Subcutaneous abdominal adipose tissue (tissue), 5 donors: ENCODE data around the gene MS4A2.
"Not testable (repeated sequence)": the region's sequence is repeated elsewhere in the genome, so short reads cannot be mapped to it uniquely, and the experiment has no call there.

Experiments used
- H3K27ac ChIP-seq: one replicate; pipeline ENCODE4 v1.7.0; 2013; ENCODE audit warnings: low read depth, mild to moderate bottlenecking, inconsistent platforms, low read length, moderate library complexity
- H3K27me3 ChIP-seq, 5 donors: one replicate each; pipeline ENCODE4 v1.7.0; 2013; ENCODE audit warnings: low read length in 5 of 5, inconsistent platforms in 1 of 5; ENCODE audit not compliant: control insufficient read depth in 5 of 5, insufficient read depth in 4 of 5
- H3K36me3 ChIP-seq, 5 donors: one replicate each; pipeline ENCODE4 v1.7.0; 2013; ENCODE audit warnings: low read length in 5 of 5; ENCODE audit not compliant: control insufficient read depth in 5 of 5, insufficient read depth in 5 of 5
- H3K4me1 ChIP-seq, 5 donors: one replicate each; pipeline ENCODE4 v1.7.0; 2013; ENCODE audit warnings: low read length in 5 of 5, mild to moderate bottlenecking in 3 of 5, moderate library complexity in 1 of 5; ENCODE audit not compliant: control insufficient read depth in 5 of 5, insufficient read depth in 5 of 5
- H3K4me3 ChIP-seq, 5 donors: one replicate each; pipeline ENCODE4 v1.7.0; 2013; ENCODE audit warnings: low read length in 5 of 5, low read depth in 1 of 5
- H3K9ac ChIP-seq, 5 donors: one replicate each; pipeline ENCODE4 v1.7.0; 2013; ENCODE audit warnings: low read length in 5 of 5, mild to moderate bottlenecking in 4 of 5, moderate library complexity in 3 of 5
- H3K9me3 ChIP-seq, 5 donors: one replicate each; pipeline ENCODE4 v1.7.0; 2013; ENCODE audit warnings: low read length in 5 of 5; ENCODE audit not compliant: control insufficient read depth in 5 of 5
- donor health status: healthy.
- donor health status: healthy.
- donor health status: healthy.
- donor health status: healthy.
- donor health status: healthy.

Gene MS4A2

DNA sequence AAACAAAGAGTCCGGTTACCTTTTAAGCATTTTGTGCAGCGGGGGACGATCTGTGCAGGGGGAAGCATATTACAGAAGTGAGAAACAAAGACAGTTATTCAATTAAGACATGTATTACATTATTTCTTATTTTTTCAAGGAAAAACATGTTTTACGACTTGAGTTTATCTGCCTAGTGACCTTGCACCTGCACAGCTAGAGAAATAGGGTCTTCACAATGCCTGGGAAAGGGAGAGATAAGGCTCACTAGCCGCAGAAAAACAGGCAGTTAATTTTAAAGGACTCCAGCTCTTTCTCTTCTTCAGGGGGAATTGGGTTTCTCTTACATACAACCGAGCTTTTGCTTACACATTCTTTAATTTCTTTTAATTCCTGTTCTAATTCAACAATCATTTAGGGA lies 16.8 kb upstream of the MS4A2 start:
- not testable (repeated sequence) for H3K9ac ChIP-seq, H3K4me3 ChIP-seq, H3K27ac ChIP-seq, H3K36me3 ChIP-seq, H3K27me3 ChIP-seq, H3K4me1 ChIP-seq, H3K9me3 ChIP-seq

DNA sequence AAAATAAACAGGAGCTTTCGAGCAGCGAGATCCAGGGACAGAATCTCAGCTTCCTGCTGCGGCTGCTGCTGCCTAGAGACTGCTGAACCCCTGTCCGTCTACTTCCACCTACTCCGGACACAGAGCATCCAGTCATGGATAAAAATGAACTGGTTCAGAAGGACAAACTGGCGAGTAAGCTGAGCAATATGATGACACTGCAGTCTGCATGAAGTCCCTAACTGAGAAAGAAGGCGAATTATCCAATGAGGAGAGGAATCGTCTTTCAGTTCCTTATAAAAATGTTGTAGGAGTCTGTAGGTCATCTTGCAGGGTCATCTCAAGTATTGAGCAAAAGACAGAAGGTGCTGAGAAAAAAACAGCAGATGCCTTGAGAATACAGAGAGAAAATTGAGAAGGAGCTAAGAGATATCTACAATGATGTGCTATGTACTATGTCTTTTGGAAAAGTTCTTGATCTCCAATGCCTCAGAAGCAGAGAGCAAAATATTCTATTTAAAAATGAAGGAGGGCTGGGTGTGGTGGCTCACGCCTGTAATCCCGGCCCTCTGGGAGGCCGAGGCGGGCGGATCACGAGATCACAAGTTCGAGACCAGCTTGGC lies 11.1 kb upstream of the MS4A2 start:
- Histone ChIP-seq H3K9me3 (peaks cover 0 to 6% (median 4%) of the 10 kb centered on the region in 5 donors), H3K4me1 (no peaks in the 10 kb centered on the region), H3K9ac (no peak overlapping the region), H3K27ac (no peak overlapping the region), H3K27me3 (no peaks in the 10 kb centered on the region), H3K36me3 (no peaks in the 10 kb centered on the region), H3K4me3 (no peak overlapping the region)

DNA sequence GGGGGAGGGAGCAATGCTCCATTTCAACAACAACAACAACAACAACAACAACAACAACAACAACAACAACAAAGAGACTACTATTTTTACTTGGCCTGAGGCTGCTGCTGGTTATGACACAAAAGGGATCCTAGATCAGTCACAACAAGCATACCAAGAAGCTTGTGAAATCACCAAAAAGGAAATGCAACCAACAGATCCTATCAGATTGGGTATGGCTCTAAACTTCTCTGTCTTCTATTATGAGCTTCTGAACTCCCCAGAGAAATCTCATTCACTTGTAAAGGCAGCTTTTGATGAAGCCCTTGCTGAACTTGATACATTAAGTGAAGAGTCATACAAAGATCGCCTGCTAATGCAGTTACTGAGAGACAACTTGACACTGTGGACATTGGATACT lies 10.5 kb upstream of the MS4A2 start:
- Histone ChIP-seq H3K4me1 (no peaks in the 10 kb centered on the region), H3K27ac (no peak overlapping the region)

DNA sequence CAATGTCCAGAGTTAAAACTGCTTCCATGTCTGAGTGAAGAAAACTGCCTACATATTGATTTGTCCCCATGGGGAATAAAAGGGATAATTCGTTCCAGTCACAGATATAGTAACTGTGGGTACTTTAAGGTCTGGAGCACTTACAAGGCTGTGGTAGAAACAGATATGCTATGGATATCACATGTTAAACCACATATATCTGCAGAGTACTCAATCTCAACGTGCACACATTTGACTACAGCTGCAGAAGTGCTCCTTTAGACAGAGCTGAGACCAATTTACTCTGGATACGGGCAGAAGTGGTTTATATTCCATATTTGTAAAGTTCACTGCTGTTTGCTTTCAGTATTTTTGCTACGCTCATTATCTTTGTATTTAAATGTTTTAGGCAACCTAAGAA lies 9.7 kb upstream of the MS4A2 start:
- Histone ChIP-seq H3K27ac (no peak overlapping the region), H3K4me3 (no peak overlapping the region), H3K4me1 (no peaks in the 10 kb centered on the region), H3K27me3 (no peaks in the 10 kb centered on the region), H3K36me3 (no peaks in the 10 kb centered on the region), H3K9ac (no peak overlapping the region), H3K9me3 (peaks cover 0 to 6% (median 4%) of the 10 kb centered on the region in 5 donors)

More for the DNA sequence above, 10.5 kb upstream of the MS4A2 start:
- Histone ChIP-seq H3K27me3 (no peaks in the 10 kb centered on the region), H3K36me3 (no peaks in the 10 kb centered on the region), H3K4me3 (no peak overlapping the region), H3K9me3 (peaks cover 0 to 6% (median 4%) of the 10 kb centered on the region in 5 donors), H3K9ac (no peak overlapping the region)

DNA sequence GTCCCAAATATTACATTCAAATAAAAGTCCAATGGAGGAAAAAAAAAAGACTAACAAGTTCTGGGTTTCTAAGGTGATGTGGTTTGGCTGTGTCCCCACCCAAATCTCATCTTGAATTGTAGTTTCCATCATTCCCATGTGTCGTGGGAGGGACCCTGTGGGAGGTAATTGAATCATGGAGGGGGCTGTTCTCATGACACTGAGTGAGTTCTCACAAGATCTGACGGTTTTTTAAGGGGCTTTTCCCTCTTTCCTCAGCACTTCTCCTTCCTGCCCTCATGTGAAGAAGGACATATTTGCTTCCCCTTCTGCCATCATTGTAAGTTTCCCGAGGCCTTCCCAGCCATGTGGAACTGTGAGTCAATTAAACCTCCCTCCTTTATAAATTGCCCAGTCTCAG lies 7.9 kb upstream of the MS4A2 start:
- no peaks in the 10 kb centered on the region for H3K36me3 ChIP-seq
- no peaks in the 10 kb centered on the region for H3K4me1 ChIP-seq
- no peak overlapping the region for H3K9ac ChIP-seq
- H3K27me3 ChIP-seq = no peaks in the 10 kb centered on the region
- peaks cover 0 to 6% (median 4%) of the 10 kb centered on the region in 5 donors for H3K9me3 ChIP-seq
- no peak overlapping the region for H3K4me3 ChIP-seq
- H3K27ac ChIP-seq = no peak overlapping the region

DNA sequence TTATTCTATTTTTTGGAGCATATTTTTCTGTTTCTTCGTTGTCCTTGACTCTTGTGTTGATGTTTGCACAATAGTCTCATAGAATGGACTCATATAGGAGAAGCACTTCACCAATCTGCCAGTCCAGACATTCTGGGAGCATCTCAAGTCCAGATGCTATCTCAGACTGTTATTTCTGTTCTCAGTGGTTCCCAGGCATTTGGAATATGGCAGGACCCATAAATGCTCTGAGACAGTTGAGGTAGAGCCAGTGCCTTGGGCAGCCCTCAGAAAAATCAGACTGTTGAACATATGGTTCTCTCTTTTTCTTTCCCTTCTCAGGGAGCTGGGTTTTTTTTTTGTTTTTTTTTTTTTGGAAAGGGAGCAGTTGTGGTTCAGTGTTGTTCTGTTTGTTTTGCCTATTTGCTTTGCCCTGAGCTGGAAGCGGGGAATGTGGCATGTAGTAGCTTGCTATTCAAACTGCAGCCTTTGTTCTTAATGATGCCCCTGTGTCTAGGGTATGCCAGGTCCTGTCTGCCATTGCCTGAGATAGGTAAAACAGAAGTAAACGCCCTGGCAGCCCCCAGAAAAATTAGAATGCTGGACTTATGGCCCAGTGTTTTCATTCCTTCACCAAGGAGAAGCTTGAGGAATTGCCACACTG lies 3.7 kb upstream of the MS4A2 start:
- H3K27ac ChIP-seq = no peak overlapping the region
- H3K4me1 ChIP-seq = no peaks in the 10 kb centered on the region
- no peaks in the 10 kb centered on the region for H3K9me3 ChIP-seq
- H3K27me3 ChIP-seq = no peaks in the 10 kb centered on the region
- H3K4me3 ChIP-seq = no peak overlapping the region
- no peaks in the 10 kb centered on the region for H3K36me3 ChIP-seq
- no peak overlapping the region for H3K9ac ChIP-seq

DNA sequence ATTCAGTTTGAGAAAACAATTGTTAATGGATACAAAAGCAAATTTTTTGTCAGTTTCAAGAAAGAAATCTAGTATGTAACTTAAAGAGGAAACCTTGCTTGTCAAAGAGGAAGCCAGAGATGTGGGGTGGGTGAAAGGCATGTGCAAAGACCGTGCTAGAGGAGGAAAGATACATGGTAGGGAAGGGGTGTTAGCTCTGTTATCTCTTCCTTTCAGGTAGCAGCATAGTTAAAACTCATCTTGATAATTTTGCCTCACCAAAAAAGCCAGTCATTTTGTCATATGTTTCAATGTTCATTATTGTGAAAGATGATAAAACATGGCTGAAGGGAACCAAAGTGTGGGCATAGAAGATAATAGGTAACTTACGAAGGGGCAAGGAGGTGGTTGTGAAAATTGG lies 2.6 kb upstream of the MS4A2 start:
- Histone ChIP-seq H3K9ac (no peak overlapping the region), H3K4me3 (no peak overlapping the region), H3K27ac (no peak overlapping the region), H3K36me3 (no peaks in the 10 kb centered on the region), H3K4me1 (no peaks in the 10 kb centered on the region), H3K27me3 (no peaks in the 10 kb centered on the region), H3K9me3 (no peaks in the 10 kb centered on the region)

DNA sequence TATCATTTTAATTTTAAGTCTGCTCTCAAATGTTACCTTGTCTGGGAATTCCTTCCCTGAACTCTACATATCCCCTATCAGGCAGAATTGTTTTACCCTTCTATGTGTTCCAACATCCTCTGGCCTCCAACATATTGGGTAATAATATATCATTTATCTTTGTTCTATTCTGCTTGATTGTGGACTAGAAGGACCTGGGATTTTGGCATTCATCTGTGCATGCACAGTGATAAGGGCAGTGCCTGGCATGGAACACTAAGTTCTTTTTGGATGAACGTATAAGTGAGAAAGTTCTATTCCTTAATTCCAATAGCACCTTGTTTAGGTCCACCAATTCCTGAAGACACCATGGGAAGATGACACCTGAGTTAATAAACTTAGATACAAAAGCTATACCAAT lies 1.2 kb upstream of the MS4A2 start:
- Histone ChIP-seq H3K4me3 (no peak overlapping the region), H3K9me3 (no peaks in the 10 kb centered on the region), H3K9ac (no peak overlapping the region), H3K27me3 (no peaks in the 10 kb centered on the region), H3K36me3 (no peaks in the 10 kb centered on the region), H3K4me1 (no peaks in the 10 kb centered on the region), H3K27ac (no peak overlapping the region)

DNA sequence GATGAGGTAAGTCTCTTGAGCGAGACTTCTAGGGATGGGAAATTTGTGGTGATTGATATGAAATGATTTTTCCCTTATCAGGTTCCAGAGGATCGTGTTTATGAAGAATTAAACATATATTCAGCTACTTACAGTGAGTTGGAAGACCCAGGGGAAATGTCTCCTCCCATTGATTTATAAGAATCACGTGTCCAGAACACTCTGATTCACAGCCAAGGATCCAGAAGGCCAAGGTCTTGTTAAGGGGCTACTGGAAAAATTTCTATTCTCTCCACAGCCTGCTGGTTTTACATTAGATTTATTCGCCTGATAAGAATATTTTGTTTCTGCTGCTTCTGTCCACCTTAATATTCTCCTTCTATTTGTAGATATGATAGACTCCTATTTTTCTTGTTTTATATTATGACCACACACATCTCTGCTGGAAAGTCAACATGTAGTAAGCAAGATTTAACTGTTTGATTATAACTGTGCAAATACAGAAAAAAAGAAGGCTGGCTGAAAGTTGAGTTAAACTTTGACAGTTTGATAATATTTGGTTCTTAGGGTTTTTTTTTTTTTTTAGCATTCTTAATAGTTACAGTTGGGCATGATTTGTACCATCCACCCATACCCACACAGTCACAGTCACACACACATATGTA lies 7.1 kb downstream of the MS4A2 start:
- Histone ChIP-seq H3K9ac (no peak overlapping the region), H3K27ac (no peak overlapping the region)

DNA sequence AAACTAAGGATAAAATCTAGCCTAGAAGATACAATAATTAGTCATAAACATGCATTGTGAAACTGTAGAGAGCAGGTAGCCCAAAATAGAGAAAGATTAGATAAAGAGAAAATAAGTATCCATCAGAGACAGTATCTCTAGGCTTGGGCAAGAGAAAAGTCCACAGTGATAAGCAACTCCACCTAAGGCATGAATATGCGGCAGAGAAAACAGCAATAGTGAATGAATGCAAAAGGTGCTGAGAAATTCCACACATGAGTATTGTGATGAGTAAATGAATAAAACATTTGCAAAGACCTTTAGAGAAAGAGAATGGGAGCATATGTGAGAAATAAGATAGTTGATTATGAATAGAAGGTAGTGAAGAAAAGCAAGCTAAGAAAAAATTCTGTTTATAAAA lies 8.7 kb downstream of the MS4A2 start:
- Histone ChIP-seq H3K4me3 (no peak overlapping the region), H3K27ac (no peak overlapping the region), H3K9ac (no peak overlapping the region), H3K36me3 (no peaks in the 10 kb centered on the region), H3K27me3 (no peaks in the 10 kb centered on the region), H3K9me3 (no peaks in the 10 kb centered on the region), H3K4me1 (no peaks in the 10 kb centered on the region)

More for the DNA sequence above, 7.1 kb downstream of the MS4A2 start:
- Histone ChIP-seq H3K4me3 (no peak overlapping the region), H3K9me3 (no peaks in the 10 kb centered on the region), H3K27me3 (no peaks in the 10 kb centered on the region), H3K36me3 (no peaks in the 10 kb centered on the region), H3K4me1 (no peaks in the 10 kb centered on the region)
